HepG2 (cell line): ENCODE data around the gene CAMSAP3. TPM values are rescaled to one million over a fixed set of nuclear protein-coding genes. Genes with fewer than 3 reads are reported as not detected.
A peak's percentile ranks its signal among the peaks of the same experiment; 100 is the strongest.

Experiments
- ARID2 ChIP-seq: sonication (generic); formaldehyde crosslinking; IDR thresholded peaks from 2 replicates; pipeline ENCODE4 v1.8.1; 2022; ENCODE audit warnings: mild to moderate bottlenecking, missing genetic modification reagents, borderline replicate concordance
- BORCS8-MEF2B ChIP-seq: sonication (generic); formaldehyde crosslinking; IDR thresholded peaks from 2 replicates; pipeline ENCODE4 v1.8.0; 2022; ENCODE audit warnings: mild to moderate bottlenecking, missing genetic modification reagents
- EZH2 ChIP-seq: conservative IDR thresholded peaks from 2 replicates; pipeline ENCODE4 v1.6.1; 2012; ENCODE audit warnings: mild to moderate bottlenecking, low read depth, low read length, moderate library complexity
- HDAC6 ChIP-seq: fragments of 200-600 bp; sonication (generic); IDR thresholded peaks from 2 replicates; pipeline ENCODE4 v1.7.0; 2017; ENCODE audit warnings: mild to moderate bottlenecking, antibody characterized with exemption, low read length, low read depth
- HNRNPH1 ChIP-seq: fragments of 200-400 bp; formaldehyde crosslinking; optimal IDR thresholded peaks from 2 replicates; pipeline ENCODE3; 2017; ENCODE audit warnings: mild to moderate bottlenecking, low read depth, low read length
- KDM5B ChIP-seq: sonication (generic); formaldehyde crosslinking; IDR thresholded peaks from 2 replicates; pipeline ENCODE4 v1.4.0; 2020; ENCODE audit warnings: missing genetic modification reagents, mild to moderate bottlenecking, borderline replicate concordance
- KDM6A ChIP-seq: IDR thresholded peaks from 2 replicates; pipeline ENCODE4 v1.6.1; 2016; ENCODE audit warnings: low read depth
- MATR3 ChIP-seq: sonication (generic); formaldehyde crosslinking; IDR thresholded peaks from 2 replicates; pipeline ENCODE4 v1.4.0; 2020; ENCODE audit warnings: missing genetic modification reagents
- POLR2AphosphoS5 ChIP-seq: IDR thresholded peaks from 2 replicates; pipeline ENCODE4 v1.6.1; 2012; ENCODE audit warnings: low read depth, low read length
- TCF12 ChIP-seq, 2 experiments: fragments of 450-650 bp in 1 of 2; sonication (generic) in 1 of 2; formaldehyde crosslinking in 1 of 2; IDR thresholded peaks; 2 replicates each; pipeline versions ENCODE4 v1.6.1 to v1.8.0; 2017 to 2022; ENCODE audit warnings: antibody characterized with exemption in 1 of 2, mild to moderate bottlenecking in 1 of 2, missing genetic modification reagents in 1 of 2, moderate library complexity in 1 of 2
- ZBTB20 ChIP-seq: sonication (generic); formaldehyde crosslinking; IDR thresholded peaks from 2 replicates; pipeline ENCODE4 v1.8.1; 2023; ENCODE audit warnings: missing genetic modification reagents, low read depth, mild to moderate bottlenecking, borderline replicate concordance
- ZBTB21 ChIP-seq: sonication (generic); formaldehyde crosslinking; IDR thresholded peaks from 2 replicates; pipeline ENCODE4 v1.4.0; 2020; ENCODE audit warnings: missing genetic modification reagents
- ZBTB42 ChIP-seq: sonication (generic); formaldehyde crosslinking; IDR thresholded peaks from 2 replicates; pipeline ENCODE4 v1.5.0; 2020; ENCODE audit warnings: mild to moderate bottlenecking, missing genetic modification reagents
- ZMYM2 ChIP-seq: sonication (generic); formaldehyde crosslinking; IDR thresholded peaks from 2 replicates; pipeline ENCODE4 v1.8.0; 2022; ENCODE audit warnings: mild to moderate bottlenecking, missing genetic modification reagents
- ZNF546 ChIP-seq: sonication (generic); formaldehyde crosslinking; conservative IDR thresholded peaks from 2 replicates; pipeline ENCODE4 v1.8.1; 2023; ENCODE audit warnings: mild to moderate bottlenecking, missing genetic modification reagents
- ZSCAN25 ChIP-seq: sonication (generic); formaldehyde crosslinking; IDR thresholded peaks from 2 replicates; pipeline ENCODE4 v1.8.0; 2022; ENCODE audit warnings: mild to moderate bottlenecking, missing genetic modification reagents
- polyA plus RNA-seq, 8 experiments: library from polyadenylated mRNA; depleted of rRNA in 3 of 8; stranded (reverse) in 7 of 8; unstranded in 1 of 8; fragments of >200 nt; fragmentation: Illumina TruSeq in 4 of 8; extraction: Trizol in 4 of 8; gene quantifications; 2 replicates each; pipeline versions ENCODE4 v1.2.1 to v1.2.3, GENCODE V29; 2011 to 2016; ENCODE audit warnings: low read depth in 4 of 8, missing spikeins in 1 of 8, mixed read lengths in 1 of 8; ENCODE audit not compliant: insufficient read depth in 1 of 8
- total RNA-seq, 5 experiments: library from RNA; depleted of rRNA; stranded (reverse); fragments of >200 nt; fragmentation: Illumina TruSeq; extraction: Trizol; gene quantifications; 2 replicates each; pipeline ENCODE4 v1.2.3, GENCODE V29; 2016; ENCODE audit warnings: low read depth in 1 of 5
- TF ChIP-seq, protein P1 (sequence below): sonication (generic); formaldehyde crosslinking; IDR thresholded peaks from 2 replicates; pipeline ENCODE4 v1.5.0; 2020; ENCODE audit warnings: mild to moderate bottlenecking, missing genetic modification reagents
- TF ChIP-seq, protein P2 (sequence below): sonication (generic); formaldehyde crosslinking; IDR thresholded peaks from 2 replicates; pipeline ENCODE4 v1.5.0; 2020; ENCODE audit warnings: missing genetic modification reagents
- TF ChIP-seq, protein P3 (sequence below): sonication (generic); formaldehyde crosslinking; IDR thresholded peaks from 2 replicates; pipeline ENCODE4 v1.4.0; 2020; ENCODE audit warnings: missing genetic modification reagents, mild to moderate bottlenecking, borderline replicate concordance
- TF ChIP-seq, protein P4 (sequence below): IDR thresholded peaks from 2 replicates; pipeline ENCODE4 v1.6.1; 2018; ENCODE audit warnings: missing genetic modification reagents
- TF ChIP-seq, protein P5 (sequence below): sonication (generic); formaldehyde crosslinking; conservative IDR thresholded peaks from 2 replicates; pipeline ENCODE4 v1.8.0; 2022; ENCODE audit warnings: low read depth, missing genetic modification reagents

CAMSAP3 gene
- total and polyA plus RNA-seq, 2 of the 13 experiments (the other 11 are each of a cell fraction or from before 2014, with no cell fraction given): 10.8 to 11.8 TPM

DNA sequence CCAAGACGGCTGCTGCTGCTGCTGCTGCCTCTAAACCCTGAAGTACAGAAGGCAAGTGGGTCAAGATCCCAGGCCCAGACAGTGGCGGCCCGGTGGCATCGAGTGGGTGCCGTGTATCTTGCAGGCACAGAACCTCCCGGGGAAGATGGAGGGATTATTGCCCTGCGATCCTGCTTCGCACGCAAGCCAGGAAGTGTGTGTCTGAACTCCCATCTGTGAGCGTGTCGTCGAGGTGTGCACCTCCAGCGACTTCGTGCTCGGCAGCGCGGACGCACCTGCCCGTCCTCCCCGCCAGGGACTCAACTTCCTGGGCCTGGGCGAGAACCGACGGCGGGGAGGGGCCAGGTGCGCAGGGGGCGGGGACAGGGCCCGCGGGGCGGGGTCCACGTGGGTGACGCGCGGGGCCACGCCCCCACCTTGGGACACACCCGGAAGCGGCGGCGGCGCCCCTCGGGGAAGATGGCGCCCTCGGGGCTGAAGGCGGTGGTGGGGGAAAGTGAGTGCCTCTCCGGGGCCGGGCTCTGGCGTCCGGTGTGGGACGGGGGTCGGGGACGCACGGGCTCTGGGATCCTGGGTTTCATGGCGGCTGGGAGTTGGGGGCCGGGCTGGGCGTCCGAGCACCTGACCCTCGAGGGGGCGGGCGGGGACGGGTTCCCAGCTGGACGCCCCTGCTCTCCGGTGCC, 41.2 kb downstream of the CAMSAP3 start, which contains the start of gene STXBP2 (continued):
- TF ChIP-seq, protein P1, sequence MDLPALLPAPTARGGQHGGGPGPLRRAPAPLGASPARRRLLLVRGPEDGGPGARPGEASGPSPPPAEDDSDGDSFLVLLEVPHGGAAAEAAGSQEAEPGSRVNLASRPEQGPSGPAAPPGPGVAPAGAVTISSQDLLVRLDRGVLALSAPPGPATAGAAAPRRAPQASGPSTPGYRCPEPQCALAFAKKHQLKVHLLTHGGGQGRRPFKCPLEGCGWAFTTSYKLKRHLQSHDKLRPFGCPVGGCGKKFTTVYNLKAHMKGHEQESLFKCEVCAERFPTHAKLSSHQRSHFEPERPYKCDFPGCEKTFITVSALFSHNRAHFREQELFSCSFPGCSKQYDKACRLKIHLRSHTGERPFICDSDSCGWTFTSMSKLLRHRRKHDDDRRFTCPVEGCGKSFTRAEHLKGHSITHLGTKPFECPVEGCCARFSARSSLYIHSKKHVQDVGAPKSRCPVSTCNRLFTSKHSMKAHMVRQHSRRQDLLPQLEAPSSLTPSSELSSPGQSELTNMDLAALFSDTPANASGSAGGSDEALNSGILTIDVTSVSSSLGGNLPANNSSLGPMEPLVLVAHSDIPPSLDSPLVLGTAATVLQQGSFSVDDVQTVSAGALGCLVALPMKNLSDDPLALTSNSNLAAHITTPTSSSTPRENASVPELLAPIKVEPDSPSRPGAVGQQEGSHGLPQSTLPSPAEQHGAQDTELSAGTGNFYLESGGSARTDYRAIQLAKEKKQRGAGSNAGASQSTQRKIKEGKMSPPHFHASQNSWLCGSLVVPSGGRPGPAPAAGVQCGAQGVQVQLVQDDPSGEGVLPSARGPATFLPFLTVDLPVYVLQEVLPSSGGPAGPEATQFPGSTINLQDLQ (CRISPR knock-in tag): 0 out of 2 replicates have a peak, but pooled peaks have one; percentile 37
- TF ChIP-seq TCF12 (IDR thresholded peaks at IDR 0.05) (no peak), TCF12 (CRISPR knock-in tag; IDR thresholded peaks at IDR 0.05) (no peak), ZBTB21 (no peak), ARID2 (CRISPR knock-in tag) (no peak), ZBTB42 (CRISPR knock-in tag) (0 out of 2 replicates have a peak, but pooled peaks have one; percentile 36), POLR2AphosphoS5 (peak; percentile 77), HDAC6 (no peak), EZH2 (no peak), MATR3 (CRISPR knock-in tag) (no peak), KDM6A (no peak), ZMYM2 (peak; percentile 89), ZNF546 (0 out of 2 replicates have a peak, but pooled peaks have one; percentile 46), BORCS8-MEF2B (CRISPR knock-in tag) (peak; percentile 72; the same call in 1 of the 2 replicates), ZSCAN25 (no peak), KDM5B (CRISPR knock-in tag) (peak; percentile 69), HNRNPH1 (no peak), ZBTB20 (CRISPR knock-in tag) (peak; percentile 5; the same call in 1 of the 2 replicates)
- TF ChIP-seq, protein P2, sequence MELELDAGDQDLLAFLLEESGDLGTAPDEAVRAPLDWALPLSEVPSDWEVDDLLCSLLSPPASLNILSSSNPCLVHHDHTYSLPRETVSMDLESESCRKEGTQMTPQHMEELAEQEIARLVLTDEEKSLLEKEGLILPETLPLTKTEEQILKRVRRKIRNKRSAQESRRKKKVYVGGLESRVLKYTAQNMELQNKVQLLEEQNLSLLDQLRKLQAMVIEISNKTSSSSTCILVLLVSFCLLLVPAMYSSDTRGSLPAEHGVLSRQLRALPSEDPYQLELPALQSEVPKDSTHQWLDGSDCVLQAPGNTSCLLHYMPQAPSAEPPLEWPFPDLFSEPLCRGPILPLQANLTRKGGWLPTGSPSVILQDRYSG (CRISPR knock-in tag): no peak
- TF ChIP-seq, protein P3, sequence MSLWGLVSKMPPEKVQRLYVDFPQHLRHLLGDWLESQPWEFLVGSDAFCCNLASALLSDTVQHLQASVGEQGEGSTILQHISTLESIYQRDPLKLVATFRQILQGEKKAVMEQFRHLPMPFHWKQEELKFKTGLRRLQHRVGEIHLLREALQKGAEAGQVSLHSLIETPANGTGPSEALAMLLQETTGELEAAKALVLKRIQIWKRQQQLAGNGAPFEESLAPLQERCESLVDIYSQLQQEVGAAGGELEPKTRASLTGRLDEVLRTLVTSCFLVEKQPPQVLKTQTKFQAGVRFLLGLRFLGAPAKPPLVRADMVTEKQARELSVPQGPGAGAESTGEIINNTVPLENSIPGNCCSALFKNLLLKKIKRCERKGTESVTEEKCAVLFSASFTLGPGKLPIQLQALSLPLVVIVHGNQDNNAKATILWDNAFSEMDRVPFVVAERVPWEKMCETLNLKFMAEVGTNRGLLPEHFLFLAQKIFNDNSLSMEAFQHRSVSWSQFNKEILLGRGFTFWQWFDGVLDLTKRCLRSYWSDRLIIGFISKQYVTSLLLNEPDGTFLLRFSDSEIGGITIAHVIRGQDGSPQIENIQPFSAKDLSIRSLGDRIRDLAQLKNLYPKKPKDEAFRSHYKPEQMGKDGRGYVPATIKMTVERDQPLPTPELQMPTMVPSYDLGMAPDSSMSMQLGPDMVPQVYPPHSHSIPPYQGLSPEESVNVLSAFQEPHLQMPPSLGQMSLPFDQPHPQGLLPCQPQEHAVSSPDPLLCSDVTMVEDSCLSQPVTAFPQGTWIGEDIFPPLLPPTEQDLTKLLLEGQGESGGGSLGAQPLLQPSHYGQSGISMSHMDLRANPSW (CRISPR knock-in tag): no peak
- TF ChIP-seq, protein P4, sequence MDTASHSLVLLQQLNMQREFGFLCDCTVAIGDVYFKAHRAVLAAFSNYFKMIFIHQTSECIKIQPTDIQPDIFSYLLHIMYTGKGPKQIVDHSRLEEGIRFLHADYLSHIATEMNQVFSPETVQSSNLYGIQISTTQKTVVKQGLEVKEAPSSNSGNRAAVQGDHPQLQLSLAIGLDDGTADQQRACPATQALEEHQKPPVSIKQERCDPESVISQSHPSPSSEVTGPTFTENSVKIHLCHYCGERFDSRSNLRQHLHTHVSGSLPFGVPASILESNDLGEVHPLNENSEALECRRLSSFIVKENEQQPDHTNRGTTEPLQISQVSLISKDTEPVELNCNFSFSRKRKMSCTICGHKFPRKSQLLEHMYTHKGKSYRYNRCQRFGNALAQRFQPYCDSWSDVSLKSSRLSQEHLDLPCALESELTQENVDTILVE (CRISPR knock-in tag): no peak
- TF ChIP-seq, protein P5, sequence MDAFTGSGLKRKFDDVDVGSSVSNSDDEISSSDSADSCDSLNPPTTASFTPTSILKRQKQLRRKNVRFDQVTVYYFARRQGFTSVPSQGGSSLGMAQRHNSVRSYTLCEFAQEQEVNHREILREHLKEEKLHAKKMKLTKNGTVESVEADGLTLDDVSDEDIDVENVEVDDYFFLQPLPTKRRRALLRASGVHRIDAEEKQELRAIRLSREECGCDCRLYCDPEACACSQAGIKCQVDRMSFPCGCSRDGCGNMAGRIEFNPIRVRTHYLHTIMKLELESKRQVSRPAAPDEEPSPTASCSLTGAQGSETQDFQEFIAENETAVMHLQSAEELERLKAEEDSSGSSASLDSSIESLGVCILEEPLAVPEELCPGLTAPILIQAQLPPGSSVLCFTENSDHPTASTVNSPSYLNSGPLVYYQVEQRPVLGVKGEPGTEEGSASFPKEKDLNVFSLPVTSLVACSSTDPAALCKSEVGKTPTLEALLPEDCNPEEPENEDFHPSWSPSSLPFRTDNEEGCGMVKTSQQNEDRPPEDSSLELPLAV (CRISPR knock-in tag): no peak
